ENCODE measurements around the gene KRTAP10-1.

GRCh38 chr21:44515359-44516165, 24.4 kb downstream of the KRTAP10-1 start:
- no peak for TF ChIP-seq EZH2 (IDR thresholded peaks at IDR 0.05; ENCODE audit: insufficient read depth, poor library complexity, severe bottlenecking)
- no peak for TF ChIP-seq EZH2phosphoT487 (IDR thresholded peaks at IDR 0.05; ENCODE audit: insufficient read depth, low read depth)
